Measurements from ENCODE around the gene MYO1H.
"Not testable (repeated sequence)": the region's sequence is repeated elsewhere in the genome, so short reads cannot be mapped to it uniquely, and the experiment has no call there.

The MYO1H gene

GRCh38 chr12:109434582-109434981, 86.9 kb downstream of the MYO1H start:
- ChIA-PET POLR2A (ENCODE audit: low non-redundant PET) (no interaction called here), CTCF (interaction anchor here (0.6 kb wide), 1 partner anchor 340 kb away, joined by 4 read pairs; no protein-coding TSS in a partner anchor)
- no peak for DNase-seq (ENCODE audit: low spot score)
- no peak overlapping the region for H3K27ac ChIP-seq
- TF ChIP-seq CTCF (conservative IDR thresholded peaks at IDR 0.05; ENCODE audit: low read depth): no peak

- H3K27ac ChIP-seq: no peak overlapping the region
- CTCF ChIA-PET: interaction anchor here (0.6 to 0.7 kb wide), 2 partner anchors 28 to 67 kb away, joined by 3 to 4 read pairs; no protein-coding TSS in a partner anchor
- POLR2A ChIA-PET (ENCODE audit: low non-redundant PET): no interaction called here
- no peak for DNase-seq (ENCODE audit: low spot score)
- no peak for TF ChIP-seq CTCF (conservative IDR thresholded peaks at IDR 0.05; ENCODE audit: low read depth)
Measured at GRCh38 chr12:109435428-109436187, 87.9 kb downstream of the MYO1H start.

GRCh38 chr12:109436188-109436560, 88.5 kb downstream of the MYO1H start:
- no peak for DNase-seq (ENCODE audit: low spot score)
- H3K27ac ChIP-seq: no peak overlapping the region
- POLR2A ChIA-PET (ENCODE audit: low non-redundant PET): no interaction called here
- no peak for TF ChIP-seq CTCF (conservative IDR thresholded peaks at IDR 0.05; ENCODE audit: low read depth)
- CTCF ChIA-PET: interaction anchor here (0.7 kb wide), 1 partner anchor 66 kb away, joined by 3 read pairs; no protein-coding TSS in a partner anchor

GRCh38 chr12:109439181-109439580, 91.5 kb downstream of the MYO1H start:
- no peak for TF ChIP-seq CTCF (conservative IDR thresholded peaks at IDR 0.05; ENCODE audit: low read depth)
- CTCF ChIA-PET: interaction anchor here (0.6 to 1.9 kb wide), 2 partner anchors 11 to 148 kb away, joined by 3 to 5 read pairs; no protein-coding TSS in a partner anchor
- POLR2A ChIA-PET (ENCODE audit: low non-redundant PET): no interaction called here

GRCh38 chr12:109439951-109440350, 92.3 kb downstream of the MYO1H start:
- POLR2A ChIA-PET (ENCODE audit: low non-redundant PET); DNase-seq (ENCODE audit: low spot score); H3K27ac ChIP-seq: not testable (repeated sequence)
- CTCF ChIA-PET: interaction anchor here (1.9 kb wide), 1 partner anchor 11 kb away, joined by 5 read pairs; no protein-coding TSS in a partner anchor

More at GRCh38 chr12:109439181-109439580, 91.5 kb downstream of the MYO1H start:
- no peak overlapping the region for H3K27ac ChIP-seq
- DNase-seq (ENCODE audit: low spot score): no peak

GRCh38 chr12:109440851-109441490, 93.3 kb downstream of the MYO1H start:
- ChIA-PET CTCF (interaction anchor here (1.1 kb wide), 1 partner anchor 13 kb away, joined by 3 read pairs; no protein-coding TSS in a partner anchor), POLR2A (ENCODE audit: low non-redundant PET) (no interaction called here)
- no peak for DNase-seq (ENCODE audit: low spot score)
- no peak overlapping the region for H3K27ac ChIP-seq
- TF ChIP-seq CTCF (conservative IDR thresholded peaks at IDR 0.05; ENCODE audit: low read depth): no peak

- ChIA-PET POLR2A (ENCODE audit: low non-redundant PET) (no interaction called here), CTCF (interaction anchor here (2.3 kb wide), 1 partner anchor 11 kb away, joined by 9 read pairs; no protein-coding TSS in a partner anchor)
- H3K27ac ChIP-seq: no peak overlapping the region
- DNase-seq (ENCODE audit: low spot score): no peak
- no peak for TF ChIP-seq CTCF (conservative IDR thresholded peaks at IDR 0.05; ENCODE audit: low read depth)
Measured at GRCh38 chr12:109443794-109444193, 96.1 kb downstream of the MYO1H start.

Data from RWPE1 (cell line).